ENCODE measurements around the gene DOK6. TPM values are rescaled to one million over a fixed set of nuclear protein-coding genes. Genes with fewer than 3 reads are reported as not detected.

Gene DOK6
- total and polyA plus RNA-seq, 2 donors (not counting 3 experiments of a cell fraction or from before 2014, with no cell fraction given), result under 0.01 TPM; not detected in 1

DNA sequence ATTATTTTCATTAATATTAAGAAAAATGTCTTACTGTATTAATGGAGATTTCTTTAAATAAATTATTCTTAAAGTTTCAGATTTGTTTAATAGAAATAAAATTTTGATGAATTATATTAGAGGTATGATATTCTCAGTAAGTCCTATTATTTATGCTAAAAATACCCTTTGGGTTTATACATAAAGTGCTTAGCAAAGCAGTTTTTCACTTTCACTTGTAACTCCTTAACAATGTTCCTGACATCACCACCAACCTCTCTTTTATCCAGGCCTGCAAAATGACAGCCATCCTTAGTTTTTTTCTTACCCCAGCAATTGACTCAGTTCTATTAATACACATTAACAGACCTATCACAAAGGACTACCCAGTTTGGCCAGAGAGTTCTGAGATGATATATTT is 376.6 kb downstream of the DOK6 start:
- ChIA-PET CTCF (no interaction called here), POLR2A (no interaction called here)
- no peak overlapping the region for H2AFZ ChIP-seq (ENCODE audit: low read depth, low read length)
- dilution Hi-C loops (cut with MboI; ENCODE audit: extremely low pct_ligation_motif_present, low sequenced_read_pairs), result no loop called here
- H3K9ac ChIP-seq (replicated peaks; ENCODE audit: extremely low read depth, insufficient read depth, low read length), result no peak overlapping the region
- H3K79me2 ChIP-seq (ENCODE audit: control insufficient read depth, insufficient read depth, low read length), result no peaks in the 10 kb centered on the region
- no peaks in the 10 kb centered on the region for H4K20me1 ChIP-seq (replicated peaks; ENCODE audit: control insufficient read depth, extremely low read depth, insufficient read depth, low read length)
- no peaks in the 10 kb centered on the region for H3K36me3 ChIP-seq (ENCODE audit: control insufficient read depth in 2 of 2, extremely low read depth in 1 of 2, insufficient read depth in 2 of 2, low read length in 2 of 2)
- no peaks in the 10 kb centered on the region for H3K9me3 ChIP-seq (replicated peaks; ENCODE audit: control insufficient read depth, insufficient read depth, low read length)
- no peak overlapping the region for H3K27ac ChIP-seq (ENCODE audit: insufficient read depth, low read depth, low read length)
- intact Hi-C loops (cut with micrococcal nuclease), result no loop called here
- no peaks in the 10 kb centered on the region for H3K27me3 ChIP-seq (ENCODE audit: control insufficient read depth in 2 of 2, insufficient read depth in 2 of 2, low read length in 2 of 2)
- no peaks in the 10 kb centered on the region for H3K9me1 ChIP-seq (replicated peaks; ENCODE audit: control insufficient read depth, extremely low read depth, insufficient read depth, low read length)
- TF ChIP-seq EZH2 (IDR thresholded peaks at IDR 0.05; ENCODE audit: borderline replicate concordance, low read depth, low read length, severe bottlenecking) (no peak), GATA2 (IDR thresholded peaks at IDR 0.05; ENCODE audit: insufficient read depth, insufficient read length, low read depth, low read length) (no peak), FOS (IDR thresholded peaks at IDR 0.05; ENCODE audit: borderline replicate concordance, insufficient read depth, low read length) (no peak), POLR2AphosphoS5 (IDR thresholded peaks at IDR 0.05; ENCODE audit: insufficient read depth, low read depth, low read length) (no peak), POLR2A (IDR thresholded peaks at IDR 0.05; ENCODE audit: low read depth, low read length) (no peak), JUN (IDR thresholded peaks at IDR 0.05; ENCODE audit: borderline replicate concordance, insufficient read depth, insufficient read length, low read depth) (no peak), MYC (IDR thresholded peaks at IDR 0.05; ENCODE audit: low read depth, low read length) (no peak)
- TF ChIP-seq, protein P1, sequence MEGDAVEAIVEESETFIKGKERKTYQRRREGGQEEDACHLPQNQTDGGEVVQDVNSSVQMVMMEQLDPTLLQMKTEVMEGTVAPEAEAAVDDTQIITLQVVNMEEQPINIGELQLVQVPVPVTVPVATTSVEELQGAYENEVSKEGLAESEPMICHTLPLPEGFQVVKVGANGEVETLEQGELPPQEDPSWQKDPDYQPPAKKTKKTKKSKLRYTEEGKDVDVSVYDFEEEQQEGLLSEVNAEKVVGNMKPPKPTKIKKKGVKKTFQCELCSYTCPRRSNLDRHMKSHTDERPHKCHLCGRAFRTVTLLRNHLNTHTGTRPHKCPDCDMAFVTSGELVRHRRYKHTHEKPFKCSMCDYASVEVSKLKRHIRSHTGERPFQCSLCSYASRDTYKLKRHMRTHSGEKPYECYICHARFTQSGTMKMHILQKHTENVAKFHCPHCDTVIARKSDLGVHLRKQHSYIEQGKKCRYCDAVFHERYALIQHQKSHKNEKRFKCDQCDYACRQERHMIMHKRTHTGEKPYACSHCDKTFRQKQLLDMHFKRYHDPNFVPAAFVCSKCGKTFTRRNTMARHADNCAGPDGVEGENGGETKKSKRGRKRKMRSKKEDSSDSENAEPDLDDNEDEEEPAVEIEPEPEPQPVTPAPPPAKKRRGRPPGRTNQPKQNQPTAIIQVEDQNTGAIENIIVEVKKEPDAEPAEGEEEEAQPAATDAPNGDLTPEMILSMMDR (IDR thresholded peaks at IDR 0.05; ENCODE audit: extremely low read depth in 1 of 2, insufficient read depth in 1 of 2, low read depth in 1 of 2, low read length in 2 of 2), result no peak
- TF ChIP-seq, protein P2, sequence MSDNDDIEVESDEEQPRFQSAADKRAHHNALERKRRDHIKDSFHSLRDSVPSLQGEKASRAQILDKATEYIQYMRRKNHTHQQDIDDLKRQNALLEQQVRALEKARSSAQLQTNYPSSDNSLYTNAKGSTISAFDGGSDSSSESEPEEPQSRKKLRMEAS (IDR thresholded peaks at IDR 0.05; ENCODE audit: insufficient read depth, insufficient read length), result no peak
- BruUV-seq (replicated peaks), result no TSS peak
- H3K4me2 ChIP-seq (ENCODE audit: insufficient read depth, low read length), result no peak overlapping the region
- H3K4me1 ChIP-seq (ENCODE audit: control insufficient read depth, extremely low read depth, insufficient read depth, low read length), result no peaks in the 10 kb centered on the region
- FAIRE-seq (no peak), DNase-seq (ENCODE audit: low read depth, low spot score) (no peak)
- no peak overlapping the region for H3K4me3 ChIP-seq (replicated peaks in 1 of 3; ENCODE audit: insufficient read depth in 1 of 3, low read depth in 1 of 3, low read length in 3 of 3)

Measured in endothelial cell of umbilical vein (primary cell).